T-cell (primary cell): ENCODE measurements around the gene NSUN5. TPM values are rescaled to one million over a fixed set of nuclear protein-coding genes. Genes with fewer than 3 reads are reported as not detected.
A peak's percentile ranks its signal among the peaks of the same experiment; 100 is the strongest.
"Not testable (repeated sequence)": the region's sequence is repeated elsewhere in the genome, so short reads cannot be mapped to it uniquely, and the experiment has no call there.

Experiments used
- ATAC-seq, 4 experiments: fragments of 200-7000 bp in 3 of 4; fragments of 150-1000 bp in 1 of 4; cut with Tn5 transposase; replicated peaks in 1 of 4; 1 replicate in 3 of 4; 2 replicates in 1 of 4; pipeline ENCODE4 v1.10.0; 2021; ENCODE audit warnings: moderate library complexity in 3 of 4, mild to moderate bottlenecking in 2 of 4, moderate number of reproducible peaks in 1 of 4
- CTCF ChIA-PET, 2 donors: fragments of 300-600 bp; sonication (Branson Sonifier 250); formaldehyde crosslinking; loops; one replicate each; lab custom pipeline; 2022; ENCODE audit warnings: antibody characterized with exemption in 2 of 2; lab: Charles Lee
- POLR2A ChIA-PET, 2 donors: fragments of 300-600 bp; sonication (Branson Sonifier 250); formaldehyde crosslinking; loops; one replicate each; lab custom pipeline; 2022; ENCODE audit warnings: antibody characterized with exemption in 2 of 2; lab: Charles Lee
- DNase-seq, 35 experiments: peaks; one replicate each; pipeline versions ENCODE4 v3.0.0 to v3.0.0-alpha.2; 2013 to 2023
- H3K27ac ChIP-seq: one replicate; pipeline ENCODE4 v1.5.1; 2013; ENCODE audit warnings: low read length
- H3K27me3 ChIP-seq, 2 experiments: replicated peaks in 1 of 2; 1 replicate in 1 of 2; 2 replicates in 1 of 2; pipeline versions ENCODE4 v1.6.1 to v1.7.0; 2013; ENCODE audit warnings: low read length in 1 of 2, mixed read lengths in 1 of 2; ENCODE audit not compliant: control insufficient read depth in 2 of 2, insufficient read depth in 2 of 2; ENCODE audit errors: extremely low read depth in 1 of 2
- H3K36me3 ChIP-seq, 2 donors: 1 replicate in 1 of 2; 2 replicates in 1 of 2; pipeline versions ENCODE4 v1.6.1 to v1.7.0; 2013; ENCODE audit warnings: low read length in 1 of 2; ENCODE audit not compliant: control insufficient read depth in 2 of 2, insufficient read depth in 1 of 2; ENCODE audit errors: extremely low read depth in 1 of 2
- H3K4me1 ChIP-seq, 2 experiments: 1 replicate in 1 of 2; 2 replicates in 1 of 2; pipeline versions ENCODE4 v1.6.1 to v1.7.0; 2013; ENCODE audit warnings: low read length in 2 of 2, mixed read lengths in 1 of 2; ENCODE audit not compliant: insufficient read depth in 2 of 2, control insufficient read depth in 1 of 2; ENCODE audit errors: extremely low read depth in 1 of 2
- H3K4me3 ChIP-seq, 2 donors: 1 replicate in 1 of 2; 2 replicates in 1 of 2; pipeline versions ENCODE4 v1.5.1 to v1.7.0; 2013; ENCODE audit warnings: mild to moderate bottlenecking in 2 of 2, low read length in 1 of 2, moderate library complexity in 1 of 2; ENCODE audit not compliant: control insufficient read depth in 1 of 2; ENCODE audit errors: extremely low read depth in 1 of 2
- H3K9me3 ChIP-seq: 2 replicates; pipeline ENCODE4 v1.7.0; 2013
- H3K27ac Mint-ChIP-seq, 2 donors: one replicate each; pipeline ENCODE4 v1.8.0; 2020 to 2021; ENCODE audit warnings: mild to moderate bottlenecking in 2 of 2, mixed read lengths in 2 of 2
- H3K27me3 Mint-ChIP-seq, 2 donors: one replicate each; pipeline ENCODE4 v1.8.0; 2021 to 2022; ENCODE audit warnings: mixed read lengths in 2 of 2
- H3K36me3 Mint-ChIP-seq: one replicate; pipeline ENCODE4 v1.8.0; 2021; ENCODE audit warnings: mixed read lengths
- H3K4me1 Mint-ChIP-seq, 3 donors: one replicate each; pipeline ENCODE4 v1.8.0; 2020 to 2022; ENCODE audit warnings: mixed read lengths in 3 of 3, mild to moderate bottlenecking in 1 of 3
- H3K4me3 Mint-ChIP-seq, 3 donors: one replicate each; pipeline ENCODE4 v1.8.0; 2020 to 2022; ENCODE audit warnings: mild to moderate bottlenecking in 3 of 3, mixed read lengths in 3 of 3, moderate library complexity in 3 of 3
- H3K9me3 Mint-ChIP-seq, 3 donors: one replicate each; pipeline ENCODE4 v1.8.0; 2020 to 2022; ENCODE audit warnings: mixed read lengths in 3 of 3
- WGBS: methylation state at CpG from one replicate; pipeline ENCODE4 v1.1.5; 2013; ENCODE audit warnings: missing lambda C conversion rate; ENCODE audit not compliant: insufficient coverage; 5-methylcytosine and 5-hydroxymethylcytosine counted together
- total RNA-seq, 35 experiments: library from RNA in 6 of 35; stranded (reverse) in 6 of 35; fragments of 120-200 nt in 1 of 35; gene quantifications; one replicate each; pipeline versions ENCODE4 v1.2.1 to v1.2.4 and lab custom pipeline; 2013 to 2026

The NSUN5 gene
- total RNA-seq, 5 donors from 2014 or later (not counting 1 experiment from before 2014, with no cell fraction given): 33.1 to 68.3 (median 63.8) TPM

DNA sequence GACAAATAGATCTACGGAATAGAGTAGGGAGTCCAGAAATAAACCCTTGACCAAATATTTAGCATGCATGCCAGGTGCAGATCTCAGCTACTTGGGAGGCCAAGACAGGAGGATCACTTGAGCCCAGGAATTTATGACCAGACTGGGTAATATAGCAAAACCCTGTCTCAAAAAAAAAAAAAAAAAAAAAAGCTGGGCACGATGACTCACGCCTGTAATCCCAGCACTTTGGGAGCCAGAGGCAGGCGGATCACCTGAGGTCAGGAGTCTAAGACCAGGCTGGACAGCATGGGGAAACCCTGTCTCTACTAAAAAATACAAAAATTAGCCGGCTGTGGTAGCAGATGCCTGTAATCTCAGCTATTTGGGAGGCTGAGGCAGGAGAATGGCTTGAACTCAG lies 31.4 kb downstream of the NSUN5 start:
- H3K27ac Mint-ChIP-seq, H3K9me3 Mint-ChIP-seq, H3K36me3 Mint-ChIP-seq, H3K4me3 ChIP-seq, H3K4me1 ChIP-seq, CTCF ChIA-PET, H3K36me3 ChIP-seq, POLR2A ChIA-PET, H3K27ac ChIP-seq, DNase-seq, H3K27me3 ChIP-seq, H3K4me1 Mint-ChIP-seq, ATAC-seq, H3K27me3 Mint-ChIP-seq, H3K4me3 Mint-ChIP-seq, H3K9me3 ChIP-seq: not testable (repeated sequence)
- WGBS: no CpG with 5 or more reads among the region's 5 CpGs

GRCh38 chr7:73267813-73268212 lies 40.8 kb downstream of the NSUN5 start:
- WGBS: no CpG with 5 or more reads among the region's 4 CpGs
- POLR2A ChIA-PET, H3K27me3 ChIP-seq, H3K9me3 ChIP-seq, H3K4me1 ChIP-seq, DNase-seq, H3K27ac Mint-ChIP-seq, H3K36me3 ChIP-seq, CTCF ChIA-PET, H3K27ac ChIP-seq, H3K27me3 Mint-ChIP-seq, H3K9me3 Mint-ChIP-seq, H3K4me3 Mint-ChIP-seq, H3K36me3 Mint-ChIP-seq, H3K4me3 ChIP-seq, H3K4me1 Mint-ChIP-seq, ATAC-seq: not testable (repeated sequence)

DNA sequence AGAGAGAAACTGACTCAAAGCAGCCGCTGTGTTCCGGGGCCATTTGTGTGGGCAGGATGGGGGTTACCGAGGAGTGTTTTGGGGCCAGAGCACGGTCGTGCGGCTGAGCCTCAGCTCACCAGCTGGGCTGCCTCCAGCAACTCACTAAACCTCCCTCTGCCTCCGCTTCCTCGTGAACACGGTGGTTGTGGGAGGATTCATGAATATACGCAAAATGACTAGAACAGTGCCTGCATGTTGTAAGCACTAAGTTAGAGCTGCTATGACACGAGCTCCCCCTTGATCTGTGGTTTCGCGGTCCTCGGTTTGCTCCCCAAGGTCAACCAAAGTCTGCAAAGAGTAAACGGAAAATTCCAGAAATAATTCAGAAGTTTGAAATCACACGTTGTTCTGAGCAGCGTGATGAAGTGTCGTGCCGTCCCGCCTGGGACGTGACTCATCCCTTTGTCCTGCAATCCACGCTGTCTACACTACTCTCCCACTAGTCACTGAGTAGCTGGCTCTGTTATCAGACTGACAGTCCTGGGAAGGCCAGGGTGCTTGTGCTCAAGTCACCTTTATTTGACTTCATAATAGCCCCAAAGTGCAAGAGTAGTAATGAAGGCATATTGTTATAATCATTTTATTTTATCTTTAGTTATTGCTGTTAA lies 41.8 kb downstream of the NSUN5 start:
- WGBS: no CpG with 5 or more reads among the region's 22 CpGs

DNA sequence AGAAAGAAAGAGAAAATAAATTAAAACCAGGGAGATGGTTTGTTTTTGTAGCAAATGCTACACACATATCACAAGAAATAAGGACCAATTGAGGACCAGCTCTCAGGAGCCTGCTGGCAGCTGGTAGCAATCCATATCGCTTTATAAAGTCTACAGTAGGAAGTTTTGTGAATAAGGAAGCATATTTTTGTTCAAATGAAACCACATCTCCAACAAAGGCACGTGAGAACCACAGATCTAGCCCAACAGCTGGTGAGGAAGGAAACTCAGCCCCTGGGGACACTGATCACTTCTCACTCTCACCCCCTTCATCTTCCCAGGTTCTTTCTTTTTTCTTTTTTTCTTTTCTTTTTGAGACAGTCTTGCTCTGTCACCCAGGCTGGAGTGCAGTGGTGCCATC lies 46.2 kb downstream of the NSUN5 start:
- H3K27ac Mint-ChIP-seq, H3K4me1 Mint-ChIP-seq, H3K36me3 ChIP-seq, CTCF ChIA-PET, H3K9me3 ChIP-seq, H3K27ac ChIP-seq, H3K4me3 ChIP-seq, H3K36me3 Mint-ChIP-seq, H3K4me3 Mint-ChIP-seq, H3K27me3 Mint-ChIP-seq, H3K4me1 ChIP-seq, H3K27me3 ChIP-seq, H3K9me3 Mint-ChIP-seq, POLR2A ChIA-PET: not testable (repeated sequence)
- no CpG with 5 or more reads among the region's 2 CpGs for WGBS
- DNase-seq: peak in 1 of 35 experiments; percentile 18
- ATAC-seq: peak in 3 of 4 experiments; percentile 41 to 58 (median 58)

More for the DNA sequence above, 41.8 kb downstream of the NSUN5 start:
- POLR2A ChIA-PET, H3K27ac Mint-ChIP-seq, H3K4me1 ChIP-seq, DNase-seq, CTCF ChIA-PET, H3K4me3 ChIP-seq, H3K9me3 ChIP-seq, H3K4me1 Mint-ChIP-seq, H3K36me3 Mint-ChIP-seq, H3K36me3 ChIP-seq, H3K27me3 Mint-ChIP-seq, H3K27me3 ChIP-seq, H3K27ac ChIP-seq, H3K9me3 Mint-ChIP-seq, H3K4me3 Mint-ChIP-seq: not testable (repeated sequence)
- peak in 3 of 4 experiments; percentile 30 to 56 (median 37) for ATAC-seq

Other genes with a start within 250 kb of the NSUN5 start
- gene SPDYE9, start 222.8 kb downstream of the NSUN5 start, total RNA-seq: not detected
- gene TRIM50, start 19.3 kb upstream of the NSUN5 start, total RNA-seq: not detected
- not detected for gene FKBP6, start 19.3 kb upstream of the NSUN5 start, total RNA-seq
- gene FZD9, start 125.0 kb upstream of the NSUN5 start, total RNA-seq: under 1 TPM in 4 of 5 donors, not detected in 1; 0.20 to 0.55 (median 0.28) TPM
- gene BAZ1B, start 213.5 kb upstream of the NSUN5 start, total RNA-seq: 10 to 100 TPM; 57.1 to 64.5 (median 63.0) TPM
- 100 to 1,000 TPM in 2 of 5 donors, 10 to 100 TPM in 3; 56.3 to 106 (median 63.8) TPM for gene BCL7B, start 248.9 kb upstream of the NSUN5 start, total RNA-seq